ENCODE measurements around the gene TUBE1.

The TUBE1 gene

DNA sequence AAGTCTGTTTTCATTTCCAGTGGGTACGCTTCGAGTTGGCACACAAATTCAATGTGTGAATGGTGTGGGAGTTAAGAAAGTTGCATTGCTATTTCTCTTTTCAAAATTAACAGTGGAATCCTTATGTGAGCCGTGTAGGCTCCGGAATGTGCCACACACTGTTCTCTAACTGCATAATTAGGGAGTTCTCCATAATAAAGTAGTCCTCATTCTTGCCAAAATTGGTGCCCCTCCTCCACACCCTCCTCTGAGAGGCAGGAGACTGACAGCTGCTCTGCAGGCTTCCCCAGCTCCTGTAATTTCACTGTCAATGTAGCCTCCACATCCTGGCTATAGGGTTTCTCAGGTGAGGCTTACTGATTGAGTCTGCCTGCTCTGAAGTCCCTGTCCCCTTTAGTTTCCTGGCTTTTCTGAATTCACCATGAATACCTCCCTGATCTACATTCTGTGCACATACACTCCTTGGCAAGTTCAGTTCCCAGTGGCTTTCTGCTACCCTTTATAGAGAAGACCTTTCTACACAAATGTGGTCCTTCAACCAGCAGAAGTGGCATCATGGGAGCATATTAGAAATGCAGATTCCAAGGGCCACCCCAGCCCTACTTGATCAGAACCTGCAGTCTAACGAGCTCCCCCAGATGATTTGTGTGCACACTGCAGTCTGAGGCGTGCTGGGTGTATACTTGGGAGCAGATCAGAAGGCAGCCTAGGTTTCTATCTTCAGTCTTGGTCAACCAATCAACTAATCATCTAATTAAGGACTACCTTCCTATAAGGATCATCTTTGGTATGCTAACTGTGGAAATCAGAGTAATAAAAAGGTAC lies 53.3 kb downstream of the TUBE1 start:
- DNase-seq (ENCODE audit: low read depth) = no peak

DNA sequence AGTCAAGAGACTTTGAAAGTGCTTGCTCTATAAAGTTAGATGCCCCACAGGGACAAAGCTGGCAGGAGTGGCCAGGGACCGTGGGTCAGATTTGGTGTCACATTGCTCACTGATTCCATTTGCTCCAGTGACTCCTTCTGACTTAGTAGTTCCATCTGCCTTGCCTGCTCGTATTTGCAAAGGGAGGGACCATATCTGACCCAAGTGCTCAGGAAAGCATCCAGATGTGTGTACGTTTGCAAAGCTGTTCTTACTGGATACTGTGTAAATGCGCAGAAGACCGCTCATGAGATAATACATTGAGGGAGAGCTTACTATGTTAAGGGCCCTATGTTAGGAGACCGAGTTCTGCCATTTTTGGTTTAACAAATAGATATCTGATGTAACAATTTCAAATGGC lies 54.6 kb downstream of the TUBE1 start:
- no peak for DNase-seq (ENCODE audit: low read depth)

GRCh38 chr6:112031960-112032359 lies 55.3 kb downstream of the TUBE1 start:
- no peak for DNase-seq (ENCODE audit: low read depth)

- DNase-seq (ENCODE audit: low read depth) = no peak
These were observed 56.2 kb downstream of the TUBE1 start for GRCh38 chr6:112030961-112031660.

DNA sequence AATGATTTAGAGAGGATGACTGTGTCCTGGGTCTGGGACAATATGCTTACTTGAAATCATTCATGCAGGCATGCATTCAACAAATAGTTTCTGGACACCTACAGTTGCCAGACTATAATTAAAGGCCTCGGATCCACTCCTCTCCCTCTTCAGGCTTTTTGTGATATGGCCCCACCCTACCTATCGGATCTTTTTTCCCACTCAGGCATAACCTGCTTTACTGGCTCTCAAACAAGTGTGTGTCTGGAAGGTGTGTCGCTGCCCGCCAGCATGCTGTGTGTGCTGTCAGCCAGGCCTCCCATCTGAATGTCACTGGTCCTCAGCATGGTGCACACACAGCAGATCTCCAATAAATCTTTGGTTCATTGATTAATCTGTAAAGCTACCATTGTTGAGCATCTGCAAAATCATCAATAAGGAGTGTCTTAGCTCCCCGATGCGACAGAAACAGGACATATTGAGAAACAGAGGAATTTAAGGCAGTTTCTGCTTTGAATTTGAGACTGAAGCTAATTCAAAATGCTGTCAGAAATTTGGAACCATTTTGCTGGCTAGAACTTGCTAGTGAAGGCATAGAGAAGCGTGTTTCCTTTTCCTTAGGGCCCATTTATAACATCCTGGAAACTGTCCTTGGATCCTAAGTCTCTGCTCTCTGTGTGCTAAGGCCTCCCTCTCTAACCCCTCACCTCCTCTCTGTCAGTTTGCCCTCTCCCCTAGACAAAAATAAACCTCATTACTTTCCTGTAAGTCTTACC lies 56.9 kb downstream of the TUBE1 start:
- DNase-seq (ENCODE audit: low read depth) = no peak

DNA sequence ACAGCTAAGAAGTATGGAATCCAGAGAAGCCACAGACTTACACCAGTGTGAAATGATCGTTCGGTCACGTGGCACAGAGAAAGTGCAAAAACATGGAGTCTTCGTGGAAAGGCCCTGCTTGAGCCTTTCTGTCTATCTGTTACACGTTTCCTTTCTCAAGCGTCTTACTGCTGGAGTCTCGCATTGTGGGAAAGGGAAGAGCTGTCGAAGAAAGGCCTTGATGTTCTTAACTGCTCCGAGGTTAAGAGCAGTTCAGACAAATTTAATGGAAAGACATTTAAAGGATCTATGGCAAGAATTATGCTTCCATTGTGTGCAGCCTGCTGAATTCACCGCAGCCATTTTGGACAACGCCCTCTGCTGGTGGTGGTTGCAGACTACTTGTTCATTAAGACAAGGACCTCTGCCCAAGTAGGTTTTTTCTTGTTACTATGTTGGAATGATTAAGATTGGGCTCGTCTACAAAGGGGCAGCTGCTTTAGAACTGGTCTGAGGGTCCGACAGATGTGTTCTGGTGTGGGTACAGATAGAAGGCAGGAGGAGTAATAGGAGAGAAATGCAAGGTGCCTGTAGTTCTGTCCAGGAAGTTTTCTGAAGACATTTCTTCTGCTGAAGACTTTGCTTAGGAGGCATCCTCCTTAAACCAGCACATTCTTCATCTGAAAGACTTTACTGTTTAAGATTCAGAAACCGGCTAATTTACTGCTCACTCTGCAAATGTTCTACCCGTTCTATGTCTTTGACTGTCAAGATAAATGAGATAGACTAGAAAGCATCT lies 58.0 kb downstream of the TUBE1 start:
- DNase-seq (ENCODE audit: low read depth) = peak; percentile 39

DNA sequence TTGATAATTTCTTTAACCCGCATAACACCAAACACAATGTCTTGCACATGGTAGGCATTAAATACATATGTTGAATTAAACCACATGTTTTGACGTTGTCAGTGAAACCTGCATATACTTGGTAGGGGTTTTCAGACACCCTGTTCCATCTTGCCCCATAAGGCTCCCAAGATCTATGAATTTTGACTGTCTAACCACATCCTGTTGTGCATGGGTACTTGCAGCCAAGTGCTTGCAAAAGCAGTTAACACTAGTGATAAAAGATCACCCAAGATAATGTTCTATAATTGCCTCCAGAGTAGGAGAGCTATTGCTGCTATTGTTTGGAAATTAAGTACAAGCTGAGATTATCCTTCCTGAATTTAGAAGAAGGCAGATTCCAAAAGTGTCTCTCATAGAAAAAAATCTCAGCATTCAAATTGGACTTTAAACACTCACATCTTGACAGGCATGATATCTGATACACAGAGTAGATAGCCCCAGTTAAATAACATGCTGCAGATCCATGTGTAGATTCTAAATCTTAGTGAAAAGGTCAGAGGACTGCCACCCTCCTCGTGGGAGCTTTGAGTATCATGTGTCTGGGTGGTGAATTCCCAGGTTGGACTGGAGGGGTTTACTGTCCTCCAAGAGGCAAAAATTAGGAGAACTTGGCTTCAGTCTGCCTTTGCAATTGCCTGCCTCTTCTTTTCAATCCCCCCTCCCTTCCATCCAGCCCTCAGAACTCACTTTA lies 59.2 kb downstream of the TUBE1 start:
- DNase-seq (ENCODE audit: low read depth) = peak; percentile 22

DNA sequence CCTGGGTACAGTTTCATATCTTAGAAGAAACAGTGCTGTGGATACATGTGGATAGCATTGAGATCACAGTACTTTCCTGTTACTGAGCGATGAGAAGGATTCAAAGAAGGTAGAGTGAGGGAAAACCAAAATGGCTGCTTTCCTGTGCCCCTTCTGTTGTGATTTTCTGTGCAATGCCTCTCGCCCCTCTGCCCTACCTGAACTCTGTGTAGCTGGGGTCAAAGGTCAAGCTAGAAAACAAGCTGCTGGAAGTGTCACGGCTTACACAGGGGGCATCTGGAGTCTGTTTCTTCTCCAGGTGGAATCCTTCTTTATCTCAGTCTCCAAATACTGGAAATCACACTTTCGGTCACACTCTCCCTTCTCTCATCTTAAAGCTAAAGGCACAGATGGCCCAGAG lies 60.3 kb downstream of the TUBE1 start:
- DNase-seq (ENCODE audit: low read depth) = no peak

GRCh38 chr6:112024464-112024863 lies 62.8 kb downstream of the TUBE1 start:
- no peak for DNase-seq (ENCODE audit: low read depth)

- no peak for DNase-seq (ENCODE audit: low read depth)
These were observed 64.5 kb downstream of the TUBE1 start for GRCh38 chr6:112022749-112023148.

- DNase-seq (ENCODE audit: low read depth) = no peak
These were observed 65.5 kb downstream of the TUBE1 start for GRCh38 chr6:112021691-112022310.

Measured in activated T-helper 1 cell treated with Interleukin-2 at 50 U/mL for 16 hours (primary cell).